Panc1 (cell line): ENCODE results near the gene CLSTN2. TPM values are rescaled to one million over a fixed set of nuclear protein-coding genes. Genes with fewer than 3 reads are reported as not detected.

Experiments
- ATAC-seq: fragments of 200-7000 bp; cut with Tn5 transposase; 2 replicates; pipeline ENCODE4 v1.9.1; 2020; ENCODE audit warnings: mild to moderate bottlenecking, moderate library complexity
- BruUV-seq: library from RNA; stranded (reverse); fragments of 400-500 nt; replicated peaks from 2 replicates; lab custom pipeline; 2021; lab: Mats Ljungman, UMichigan
- CTCF ChIA-PET: fragments of 300-600 bp; sonication (Branson Sonifier 250); formaldehyde crosslinking; loops from one replicate; lab custom pipeline; 2022; ENCODE audit warnings: antibody characterized with exemption; lab: Charles Lee
- POLR2A ChIA-PET: fragments of 300-600 bp; sonication (Branson Sonifier 250); formaldehyde crosslinking; loops from one replicate; lab custom pipeline; 2022; ENCODE audit warnings: antibody characterized with exemption; lab: Charles Lee
- DNase-seq: peaks from one replicate; pipeline ENCODE4 v3.0.0-alpha.2; 2010; ENCODE audit warnings: low read depth, low spot score
- H3K27ac ChIP-seq: 2 replicates; pipeline ENCODE4 v1.5.1; 2011; ENCODE audit warnings: mild to moderate bottlenecking, low read length, inconsistent platforms
- H3K27me3 ChIP-seq: fragments of 200-500 bp; sonication (Bioruptor generic); 2 replicates; pipeline ENCODE4 v1.6.0; 2014; ENCODE audit warnings: low read length, inconsistent platforms; ENCODE audit not compliant: control insufficient read depth, insufficient read depth
- H3K36me3 ChIP-seq: fragments of 200-500 bp; sonication (Bioruptor generic); 2 replicates; pipeline ENCODE4 v1.5.1; 2014; ENCODE audit warnings: inconsistent platforms, mild to moderate bottlenecking, low read length, moderate library complexity; ENCODE audit not compliant: control insufficient read depth, insufficient read depth
- H3K4me1 ChIP-seq: 2 replicates; pipeline ENCODE4 v1.5.1; 2011; ENCODE audit warnings: inconsistent platforms, mild to moderate bottlenecking, low read length, moderate library complexity; ENCODE audit not compliant: control insufficient read depth, insufficient read depth
- H3K4me3 ChIP-seq, 2 experiments: 2 replicates each; pipeline ENCODE4 v1.5.1; 2011 to 2012; ENCODE audit warnings: low read depth in 2 of 2, low read length in 2 of 2, mild to moderate bottlenecking in 2 of 2, inconsistent platforms in 1 of 2, moderate library complexity in 1 of 2
- H3K9me3 ChIP-seq: fragments of 200-500 bp; sonication (Bioruptor generic); 2 replicates; pipeline ENCODE4 v1.5.1; 2014; ENCODE audit warnings: low read depth, mild to moderate bottlenecking, inconsistent platforms, low read length, moderate library complexity; ENCODE audit not compliant: control insufficient read depth, insufficient read depth
- POLR2AphosphoS5 ChIP-seq: IDR thresholded peaks from 2 replicates; pipeline ENCODE4 v1.6.1; 2012; ENCODE audit warnings: mild to moderate bottlenecking, low read depth, low read length, moderate library complexity
- REST ChIP-seq, 2 experiments: IDR thresholded peaks; 2 replicates each; pipeline ENCODE4 v1.6.1; 2011 to 2012; ENCODE audit warnings: low read depth in 2 of 2, control low read depth in 1 of 2, low read length in 1 of 2, mild to moderate bottlenecking in 1 of 2, moderate library complexity in 1 of 2; ENCODE audit not compliant: insufficient read depth in 1 of 2
- SIN3A ChIP-seq: IDR thresholded peaks from 2 replicates; pipeline ENCODE4 v1.6.1; 2012; ENCODE audit warnings: low read depth, mild to moderate bottlenecking, low read length, moderate library complexity, borderline replicate concordance; ENCODE audit not compliant: insufficient read depth
- TCF7L2 ChIP-seq: IDR thresholded peaks from 2 replicates; pipeline ENCODE4 v1.6.1; 2011; ENCODE audit warnings: mild to moderate bottlenecking, low read depth, low read length, inconsistent platforms
- in situ Hi-C: cut with HindIII; loops from 2 replicates; pipeline ENCODE4 v1.10.0; 2016; ENCODE audit warnings: low sequenced_read_pairs, low pct_unique_long_range_greater_than_20kb
- intact Hi-C: fragments of 100-400 bp; cut with micrococcal nuclease; formaldehyde crosslinking; loops from one replicate; pipeline ENCODE4 v1.10.0; 2022; ENCODE audit not compliant: unreplicated experiment
- total RNA-seq: library from RNA; stranded (reverse); gene quantifications from one replicate; pipeline ENCODE4 v1.2.1, GENCODE V29; 2021; ENCODE audit not compliant: unreplicated experiment
- TF ChIP-seq, protein P1 (sequence below): fragments of 450-650 bp; IDR thresholded peaks from 2 replicates; pipeline ENCODE4 v1.5.1; 2017; ENCODE audit warnings: mild to moderate bottlenecking

Gene CLSTN2
- total RNA-seq, 1 experiment from 2014 or later = 0.03 TPM

DNA sequence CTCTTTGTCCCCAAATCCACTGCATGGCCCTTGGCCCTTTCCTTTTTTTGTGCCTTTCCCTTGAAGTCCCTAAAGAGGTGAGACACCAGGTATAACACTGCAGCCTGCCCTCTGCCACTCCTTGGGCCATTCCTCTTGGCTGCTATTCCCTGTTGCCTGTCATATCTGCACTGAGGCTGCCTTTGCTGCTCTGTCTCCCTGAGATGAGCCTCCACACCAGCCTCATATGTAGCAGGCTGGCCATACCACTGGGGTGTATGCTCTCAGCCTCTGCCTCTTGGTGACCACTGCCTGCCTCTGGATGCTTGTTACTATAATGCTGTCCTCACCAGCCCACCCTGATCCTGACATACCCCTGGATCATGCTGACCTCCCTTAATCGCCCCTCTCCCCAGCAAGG, 252.0 kb downstream of the CLSTN2 start:
- H3K36me3 ChIP-seq = no peaks in the 10 kb centered on the region
- DNase-seq = no peak
- in situ Hi-C loops = no loop called here
- intact Hi-C loops = no loop called here
- ATAC-seq = no peak
- no peaks in the 10 kb centered on the region for H3K4me1 ChIP-seq
- H3K27me3 ChIP-seq = no peaks in the 10 kb centered on the region
- BruUV-seq = no TSS peak
- ChIA-PET POLR2A (no interaction called here), CTCF (no interaction called here)
- no peak overlapping the region for H3K27ac ChIP-seq
- no peaks in the 10 kb centered on the region for H3K9me3 ChIP-seq
- no peak overlapping the region for H3K4me3 ChIP-seq
- TF ChIP-seq REST (IDR thresholded peaks at IDR 0.05; ENCODE audit: insufficient read depth in 1 of 2, low read depth in 2 of 2, low read length in 1 of 2) (no peak), SIN3A (no peak), TCF7L2 (no peak), POLR2AphosphoS5 (no peak)
- TF ChIP-seq, protein P1, sequence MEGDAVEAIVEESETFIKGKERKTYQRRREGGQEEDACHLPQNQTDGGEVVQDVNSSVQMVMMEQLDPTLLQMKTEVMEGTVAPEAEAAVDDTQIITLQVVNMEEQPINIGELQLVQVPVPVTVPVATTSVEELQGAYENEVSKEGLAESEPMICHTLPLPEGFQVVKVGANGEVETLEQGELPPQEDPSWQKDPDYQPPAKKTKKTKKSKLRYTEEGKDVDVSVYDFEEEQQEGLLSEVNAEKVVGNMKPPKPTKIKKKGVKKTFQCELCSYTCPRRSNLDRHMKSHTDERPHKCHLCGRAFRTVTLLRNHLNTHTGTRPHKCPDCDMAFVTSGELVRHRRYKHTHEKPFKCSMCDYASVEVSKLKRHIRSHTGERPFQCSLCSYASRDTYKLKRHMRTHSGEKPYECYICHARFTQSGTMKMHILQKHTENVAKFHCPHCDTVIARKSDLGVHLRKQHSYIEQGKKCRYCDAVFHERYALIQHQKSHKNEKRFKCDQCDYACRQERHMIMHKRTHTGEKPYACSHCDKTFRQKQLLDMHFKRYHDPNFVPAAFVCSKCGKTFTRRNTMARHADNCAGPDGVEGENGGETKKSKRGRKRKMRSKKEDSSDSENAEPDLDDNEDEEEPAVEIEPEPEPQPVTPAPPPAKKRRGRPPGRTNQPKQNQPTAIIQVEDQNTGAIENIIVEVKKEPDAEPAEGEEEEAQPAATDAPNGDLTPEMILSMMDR = no peak

GRCh38 chr3:140187656-140188221, 252.8 kb downstream of the CLSTN2 start:
- H3K27me3 ChIP-seq = no peaks in the 10 kb centered on the region
- intact Hi-C loops (no loop called here), in situ Hi-C loops (no loop called here)
- H3K36me3 ChIP-seq = no peaks in the 10 kb centered on the region
- DNase-seq (no peak), ATAC-seq (no peak)
- no peaks in the 10 kb centered on the region for H3K9me3 ChIP-seq
- no peak overlapping the region for H3K4me3 ChIP-seq
- H3K27ac ChIP-seq = no peak overlapping the region
- no peaks in the 10 kb centered on the region for H3K4me1 ChIP-seq
- no TSS peak for BruUV-seq
- CTCF ChIA-PET = no interaction called here
- POLR2A ChIA-PET = no interaction called here
- TF ChIP-seq, protein P1 = no peak
- TF ChIP-seq REST (IDR thresholded peaks at IDR 0.05; ENCODE audit: insufficient read depth in 1 of 2, low read depth in 2 of 2, low read length in 1 of 2) (no peak), TCF7L2 (no peak), POLR2AphosphoS5 (no peak), SIN3A (no peak)
